Measurements from ENCODE around the gene C10orf90. TPM values are rescaled to one million over a fixed set of nuclear protein-coding genes. Genes with fewer than 3 reads are reported as not detected.

The C10orf90 gene
- total RNA-seq, 1 donor from 2014 or later = not detected

- TF ChIP-seq, protein P1, sequence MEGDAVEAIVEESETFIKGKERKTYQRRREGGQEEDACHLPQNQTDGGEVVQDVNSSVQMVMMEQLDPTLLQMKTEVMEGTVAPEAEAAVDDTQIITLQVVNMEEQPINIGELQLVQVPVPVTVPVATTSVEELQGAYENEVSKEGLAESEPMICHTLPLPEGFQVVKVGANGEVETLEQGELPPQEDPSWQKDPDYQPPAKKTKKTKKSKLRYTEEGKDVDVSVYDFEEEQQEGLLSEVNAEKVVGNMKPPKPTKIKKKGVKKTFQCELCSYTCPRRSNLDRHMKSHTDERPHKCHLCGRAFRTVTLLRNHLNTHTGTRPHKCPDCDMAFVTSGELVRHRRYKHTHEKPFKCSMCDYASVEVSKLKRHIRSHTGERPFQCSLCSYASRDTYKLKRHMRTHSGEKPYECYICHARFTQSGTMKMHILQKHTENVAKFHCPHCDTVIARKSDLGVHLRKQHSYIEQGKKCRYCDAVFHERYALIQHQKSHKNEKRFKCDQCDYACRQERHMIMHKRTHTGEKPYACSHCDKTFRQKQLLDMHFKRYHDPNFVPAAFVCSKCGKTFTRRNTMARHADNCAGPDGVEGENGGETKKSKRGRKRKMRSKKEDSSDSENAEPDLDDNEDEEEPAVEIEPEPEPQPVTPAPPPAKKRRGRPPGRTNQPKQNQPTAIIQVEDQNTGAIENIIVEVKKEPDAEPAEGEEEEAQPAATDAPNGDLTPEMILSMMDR (IDR thresholded peaks at IDR 0.05) = no peak
- no peak for TF ChIP-seq EZH2 (IDR thresholded peaks at IDR 0.05)
- Mint-ChIP-seq H3K27ac (no peak overlapping the region), H3K36me3 (no peaks in the 10 kb centered on the region), H3K27me3 (ENCODE audit: insufficient read depth, low read depth) (peaks cover 5% of the 10 kb centered on the region), H3K9me3 (no peaks in the 10 kb centered on the region), H3K4me3 (no peak overlapping the region), H3K4me1 (no peaks in the 10 kb centered on the region)
- Histone ChIP-seq H3F3A (ENCODE audit: low read depth) (no peaks in the 10 kb centered on the region), H3K4me1 (no peaks in the 10 kb centered on the region), H3K9ac (no peak overlapping the region), H4K20me1 (ENCODE audit: low read depth) (no peaks in the 10 kb centered on the region), H3K4me2 (no peak overlapping the region), H3K9me3 (ENCODE audit: low read depth) (no peaks in the 10 kb centered on the region), H3K27ac (no peak overlapping the region), H3K4me3 (no peak overlapping the region), H3K79me2 (ENCODE audit: low read depth) (no peaks in the 10 kb centered on the region), H2AFZ (replicated peaks) (no peak overlapping the region), H3K27me3 (no peaks in the 10 kb centered on the region), H3K36me3 (no peaks in the 10 kb centered on the region)
- no peak for DNase-seq (ENCODE audit: low spot score)
Observed at GRCh38 chr10:126611303-126611702, 59.2 kb downstream of the C10orf90 start.

DNA sequence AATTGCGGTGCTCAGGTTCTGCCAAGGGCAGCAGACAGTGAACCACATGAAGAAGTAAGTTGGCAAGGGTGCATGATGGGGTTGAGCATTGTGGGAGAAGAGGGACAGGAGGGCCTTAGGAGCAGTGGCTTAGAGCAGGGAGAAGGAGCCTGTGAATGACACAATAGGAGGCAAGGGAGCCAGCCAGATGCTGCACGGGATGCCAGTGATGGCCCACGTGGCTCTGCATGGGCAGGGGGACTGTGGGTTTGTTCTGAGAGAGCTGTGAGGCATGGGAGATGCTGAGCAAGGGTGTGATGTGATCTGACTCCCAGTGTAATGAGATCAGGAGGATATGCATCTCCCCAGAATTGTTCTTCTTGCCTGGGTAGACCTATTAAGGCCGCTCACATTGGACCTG, 60.9 kb downstream of the C10orf90 start:
- no peaks in the 10 kb centered on the region for H3K4me1 Mint-ChIP-seq
- H3K27me3 ChIP-seq = no peaks in the 10 kb centered on the region

GRCh38 chr10:126599949-126600682, 70.4 kb downstream of the C10orf90 start:
- Histone ChIP-seq H4K20me1 (ENCODE audit: low read depth) (no peaks in the 10 kb centered on the region), H3K79me2 (ENCODE audit: low read depth) (no peaks in the 10 kb centered on the region), H3F3A (ENCODE audit: low read depth) (peaks cover 22% of the 10 kb centered on the region), H3K9me3 (ENCODE audit: low read depth) (no peaks in the 10 kb centered on the region), H3K27me3 (no peaks in the 10 kb centered on the region), H3K9ac (no peak overlapping the region), H3K4me1 (peaks cover 23% of the 10 kb centered on the region), H3K27ac (no peak overlapping the region), H3K4me3 (no peak overlapping the region), H2AFZ (replicated peaks) (peak overlapping the region; percentile 83), H3K36me3 (no peaks in the 10 kb centered on the region), H3K4me2 (peak overlapping the region; percentile 43)
- no peaks in the 10 kb centered on the region for H3K36me3 Mint-ChIP-seq
- peak; percentile 21 for DNase-seq (ENCODE audit: low spot score)
- H3K4me3 Mint-ChIP-seq = no peak overlapping the region
- H3K27me3 Mint-ChIP-seq (ENCODE audit: insufficient read depth, low read depth) = peaks cover 2% of the 10 kb centered on the region
- H3K27ac Mint-ChIP-seq = peak overlapping the region; percentile 68
- H3K4me1 Mint-ChIP-seq = peaks cover 20% of the 10 kb centered on the region
- TF ChIP-seq EZH2phosphoT487 (IDR thresholded peaks at IDR 0.05) (no peak), EZH2 (IDR thresholded peaks at IDR 0.05) (no peak)
- TF ChIP-seq, protein P1 (IDR thresholded peaks at IDR 0.05) = no peak
- no peaks in the 10 kb centered on the region for H3K9me3 Mint-ChIP-seq

More for the DNA sequence above, 60.9 kb downstream of the C10orf90 start:
- H3K36me3 ChIP-seq = no peaks in the 10 kb centered on the region
- H4K20me1 ChIP-seq (ENCODE audit: low read depth) = no peaks in the 10 kb centered on the region
- H3K27ac Mint-ChIP-seq = no peak overlapping the region
- H3K9ac ChIP-seq = no peak overlapping the region
- H3K79me2 ChIP-seq (ENCODE audit: low read depth) = no peaks in the 10 kb centered on the region
- H3K4me1 ChIP-seq = no peaks in the 10 kb centered on the region
- no peaks in the 10 kb centered on the region for H3K9me3 Mint-ChIP-seq
- DNase-seq (ENCODE audit: low spot score) = no peak
- TF ChIP-seq EZH2 (IDR thresholded peaks at IDR 0.05) = no peak
- TF ChIP-seq, protein P1 (IDR thresholded peaks at IDR 0.05) = no peak
- no peak for TF ChIP-seq EZH2phosphoT487 (IDR thresholded peaks at IDR 0.05)
- no peak overlapping the region for H2AFZ ChIP-seq (replicated peaks)
- H3K27ac ChIP-seq = no peak overlapping the region
- H3K9me3 ChIP-seq (ENCODE audit: low read depth) = no peaks in the 10 kb centered on the region
- no peaks in the 10 kb centered on the region for H3F3A ChIP-seq (ENCODE audit: low read depth)
- H3K4me2 ChIP-seq = no peak overlapping the region
- H3K27me3 Mint-ChIP-seq (ENCODE audit: insufficient read depth, low read depth) = peaks cover 4% of the 10 kb centered on the region
- H3K36me3 Mint-ChIP-seq = no peaks in the 10 kb centered on the region
- no peak overlapping the region for H3K4me3 ChIP-seq
- H3K4me3 Mint-ChIP-seq = no peak overlapping the region

All from neural progenitor cell (in vitro differentiated cells).